Measurements from ENCODE around the gene LIMCH1.
"Not testable (repeated sequence)": the region's sequence is repeated elsewhere in the genome, so short reads cannot be mapped to it uniquely, and the experiment has no call there.

The LIMCH1 gene

DNA sequence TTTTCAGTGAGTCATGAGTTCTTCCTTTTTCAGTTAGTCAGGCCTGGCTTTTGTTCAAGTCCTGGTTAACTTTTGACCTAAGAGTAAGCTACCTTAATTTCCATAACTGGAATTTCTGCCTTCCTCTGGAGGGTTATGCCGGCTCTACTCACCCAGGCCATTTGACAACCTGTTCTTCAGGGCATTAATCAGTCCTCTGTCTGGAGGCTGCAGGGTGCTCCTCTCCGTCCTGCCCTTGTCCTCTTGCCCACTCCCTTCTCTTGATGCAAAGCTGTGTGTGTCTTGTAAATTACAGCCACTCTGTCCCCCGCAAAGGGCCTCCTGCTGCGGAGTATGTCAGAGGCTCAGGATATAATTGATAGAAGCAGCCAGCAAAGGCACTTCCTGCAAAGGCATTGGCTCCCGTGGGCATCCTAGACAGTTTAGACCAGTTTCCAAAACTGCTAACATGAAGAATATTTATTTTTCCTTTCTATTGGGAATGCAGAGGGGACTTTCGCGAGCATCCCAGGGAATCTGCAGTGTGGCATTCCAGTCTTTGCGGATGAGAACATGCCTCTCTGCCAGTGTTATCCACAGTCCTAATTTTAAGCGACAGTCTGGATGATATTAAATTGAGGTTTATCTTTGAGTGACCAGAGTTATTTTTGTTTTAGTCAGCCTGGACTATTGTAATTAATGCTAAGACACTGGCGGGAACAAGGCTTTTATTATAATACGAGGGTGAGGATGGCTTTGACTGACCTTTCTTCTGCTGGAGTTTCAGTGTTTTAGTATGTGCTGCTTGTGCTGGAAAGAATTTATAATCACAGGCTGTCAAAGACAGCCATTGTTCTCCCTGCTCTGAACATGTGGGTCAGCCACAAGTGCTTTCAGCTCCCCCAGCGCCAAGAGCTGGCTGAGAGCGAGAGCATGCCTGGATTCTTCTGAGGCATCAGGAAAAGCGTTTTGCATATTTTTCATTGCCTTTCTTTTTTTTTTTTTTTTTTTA lies 74.2 kb downstream of the LIMCH1 start:
- DNase-seq = no peak

- no peak for DNase-seq
Measured at GRCh38 chr4:41613386-41613785, 75.4 kb downstream of the LIMCH1 start.

- no peak for DNase-seq
Measured at GRCh38 chr4:41613821-41614220, 75.9 kb downstream of the LIMCH1 start.

GRCh38 chr4:41614519-41614918 lies 76.6 kb downstream of the LIMCH1 start:
- no peak for DNase-seq

DNA sequence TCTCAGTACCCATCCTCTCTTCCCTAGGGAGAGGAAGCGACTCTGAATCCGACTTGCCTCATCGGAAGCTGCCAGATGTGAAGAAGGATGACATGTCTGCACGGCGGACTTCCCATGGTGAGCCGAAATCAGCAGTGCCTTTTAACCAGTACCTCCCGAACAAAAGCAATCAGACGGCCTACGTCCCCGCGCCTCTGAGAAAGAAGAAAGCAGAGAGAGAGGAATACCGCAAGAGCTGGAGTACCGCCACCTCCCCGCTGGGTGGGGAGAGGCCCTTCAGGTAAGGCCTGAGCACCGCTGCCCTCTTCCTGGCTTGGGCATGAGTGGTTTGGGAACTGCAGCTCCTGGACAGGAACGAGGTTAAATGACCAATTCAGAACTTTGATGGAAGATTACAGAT lies 81.2 kb downstream of the LIMCH1 start:
- no peak for DNase-seq

DNA sequence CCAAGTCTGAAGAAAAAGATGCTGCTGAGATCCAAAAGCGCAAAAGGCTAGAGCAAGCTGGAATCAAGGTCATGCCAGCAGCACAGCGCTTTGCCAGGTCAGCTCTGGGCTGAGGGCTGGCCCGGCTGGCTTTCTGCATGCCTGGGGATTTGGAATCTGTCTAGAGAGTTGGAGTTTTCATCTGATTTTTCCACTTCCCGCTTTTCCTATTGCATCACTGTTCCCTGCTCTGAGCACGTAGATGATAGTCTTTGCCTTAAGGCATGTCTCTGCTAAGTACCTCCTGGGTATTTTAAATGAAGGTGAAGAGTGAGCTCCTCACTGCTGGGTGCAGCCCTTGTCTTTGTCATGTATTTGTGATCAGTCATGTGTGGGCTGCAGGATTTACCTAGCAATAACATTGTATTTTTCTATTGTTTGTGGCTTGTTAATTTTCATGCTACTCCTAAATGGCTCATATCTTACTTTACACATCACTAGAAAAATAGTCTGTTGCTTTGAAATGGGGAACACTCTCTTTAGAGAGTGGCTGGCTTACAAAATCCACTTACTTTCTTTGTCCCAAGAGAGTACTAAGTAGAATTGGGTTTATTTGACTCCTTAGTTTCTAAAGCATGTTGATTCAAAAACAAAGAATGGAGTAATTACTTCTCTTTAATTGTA lies 82.8 kb downstream of the LIMCH1 start:
- no peak for DNase-seq

DNA sequence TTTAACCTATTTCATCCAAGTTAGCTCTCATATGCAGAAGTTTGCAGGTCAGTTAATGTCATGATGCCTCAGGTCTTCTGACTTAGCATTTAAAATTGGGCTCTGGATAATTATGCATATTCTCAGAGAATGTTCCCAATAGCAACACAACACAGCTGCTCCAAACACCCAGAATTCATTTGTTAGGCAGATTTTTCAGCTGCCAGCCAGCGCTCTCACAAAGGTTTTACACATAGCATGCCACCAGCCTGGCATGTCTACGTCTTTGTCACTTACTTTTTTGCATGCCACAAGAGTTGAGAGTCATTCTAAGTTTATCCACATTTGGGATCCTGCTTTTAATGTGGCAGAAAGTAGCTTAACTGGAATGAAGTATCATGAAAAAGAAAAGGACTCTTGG lies 84.8 kb downstream of the LIMCH1 start:
- DNase-seq = no peak

DNA sequence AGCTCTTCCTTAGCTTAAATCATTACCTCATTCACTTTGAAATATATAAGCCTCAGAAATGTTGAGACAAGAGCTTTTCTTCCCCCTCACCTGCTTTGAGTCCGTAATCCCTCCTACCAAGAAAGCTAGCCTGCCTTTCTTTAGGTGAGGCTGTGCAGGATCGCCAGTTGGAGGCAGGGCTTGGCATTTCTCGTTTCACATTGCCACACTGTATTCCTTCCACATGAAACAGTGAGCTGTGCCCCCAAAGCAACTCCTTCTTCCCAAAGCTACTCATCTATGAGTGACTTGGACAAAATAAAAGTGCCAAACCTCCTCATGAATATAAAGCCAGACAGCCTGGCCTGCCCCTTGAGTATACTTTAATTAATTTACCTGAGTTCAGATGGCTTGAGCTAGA lies 86.8 kb downstream of the LIMCH1 start:
- no peak for DNase-seq

- no peak for DNase-seq
Measured at GRCh38 chr4:41625531-41625930, 87.6 kb downstream of the LIMCH1 start.

DNA sequence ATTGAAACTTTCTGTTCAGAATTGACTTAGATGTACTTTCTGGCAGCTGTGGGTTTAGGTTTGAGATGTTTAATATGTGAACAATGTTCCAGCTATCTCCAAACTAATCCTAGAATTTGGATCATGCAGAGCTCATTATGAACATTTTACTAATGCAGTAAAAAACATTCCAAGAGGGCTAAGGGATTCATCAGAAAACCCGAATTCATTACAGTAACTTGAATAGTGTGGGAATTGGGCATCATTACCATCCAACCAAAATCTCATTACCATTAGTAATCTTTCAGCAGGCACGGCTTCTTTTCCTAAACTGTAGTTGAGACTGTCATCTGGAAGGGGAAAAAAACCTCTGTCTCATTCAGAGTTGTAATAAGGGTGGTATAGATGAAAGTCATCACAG lies 91.0 kb downstream of the LIMCH1 start:
- no peak for DNase-seq

GRCh38 chr4:41631523-41631922 lies 93.6 kb downstream of the LIMCH1 start:
- DNase-seq = no peak

DNA sequence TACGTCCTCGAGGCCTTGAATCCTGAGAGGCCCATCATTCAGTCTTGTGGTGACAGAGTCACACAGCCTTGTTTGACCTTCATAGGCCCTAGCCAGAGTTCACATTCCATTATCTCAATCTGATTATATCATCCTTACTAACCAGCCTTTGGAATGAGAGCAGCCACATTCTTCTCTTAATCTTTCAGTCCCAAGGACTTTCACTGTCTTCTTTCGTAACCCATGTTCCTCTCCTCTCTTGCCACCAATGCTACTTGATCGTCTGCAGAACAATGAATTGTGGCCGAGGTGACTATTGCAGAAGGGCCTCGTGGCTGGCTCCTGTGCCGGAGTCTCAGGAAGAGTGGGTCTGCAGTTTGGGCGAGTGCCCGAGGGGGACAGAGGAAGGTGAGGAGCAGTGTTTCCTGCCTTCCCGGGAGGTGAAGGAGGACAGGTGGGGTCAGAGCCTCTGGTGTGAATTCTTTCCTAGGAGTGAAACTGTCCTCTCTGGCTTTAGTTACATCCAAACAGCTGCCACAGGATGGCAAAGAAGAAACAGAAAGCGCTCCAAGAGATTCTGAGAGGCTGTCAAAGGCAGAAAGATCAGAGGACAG lies 94.6 kb downstream of the LIMCH1 start:
- no peak for DNase-seq

- no peak for DNase-seq
Measured at GRCh38 chr4:41633321-41633720, 95.4 kb downstream of the LIMCH1 start.

GRCh38 chr4:41635441-41635840 lies 97.5 kb downstream of the LIMCH1 start:
- DNase-seq = no peak

DNA sequence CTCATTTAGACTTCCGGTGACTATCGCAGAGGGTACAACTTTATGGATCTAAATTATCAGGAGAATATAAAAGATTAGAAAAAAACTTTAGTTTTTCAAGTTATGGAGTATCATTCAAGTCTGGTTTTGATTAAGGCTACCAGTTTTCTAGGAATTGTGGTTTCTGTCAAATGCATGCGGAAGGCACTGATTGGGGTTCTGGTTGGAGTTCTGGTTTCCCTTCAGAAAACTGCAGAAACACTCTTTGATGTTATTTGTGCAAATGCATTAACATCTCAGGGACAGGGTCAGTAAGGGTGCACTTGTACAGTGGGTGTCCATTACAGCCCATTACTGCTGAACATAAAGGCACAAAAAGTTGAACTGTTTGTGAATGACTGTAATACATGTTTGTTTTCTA lies 100.2 kb downstream of the LIMCH1 start:
- no peak for DNase-seq

DNA sequence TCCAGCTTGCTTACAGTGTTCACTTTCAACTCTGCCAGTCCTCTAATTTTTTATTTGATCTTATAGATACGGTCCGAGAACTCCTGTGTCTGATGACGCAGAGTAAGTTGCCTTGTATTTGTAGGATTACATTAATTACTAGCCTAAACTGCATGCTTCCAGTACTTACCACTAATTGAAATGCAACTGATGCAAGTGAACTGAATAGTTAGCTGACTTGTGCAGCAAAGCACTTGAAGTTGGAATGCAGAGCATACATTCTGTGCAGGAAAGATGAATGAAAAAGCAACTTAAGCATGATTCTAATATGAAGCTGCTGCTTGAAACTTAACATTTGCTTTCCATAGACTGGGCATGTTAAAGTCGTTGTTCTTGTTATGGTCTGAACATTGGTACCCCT lies 100.9 kb downstream of the LIMCH1 start:
- DNase-seq = no peak

DNA sequence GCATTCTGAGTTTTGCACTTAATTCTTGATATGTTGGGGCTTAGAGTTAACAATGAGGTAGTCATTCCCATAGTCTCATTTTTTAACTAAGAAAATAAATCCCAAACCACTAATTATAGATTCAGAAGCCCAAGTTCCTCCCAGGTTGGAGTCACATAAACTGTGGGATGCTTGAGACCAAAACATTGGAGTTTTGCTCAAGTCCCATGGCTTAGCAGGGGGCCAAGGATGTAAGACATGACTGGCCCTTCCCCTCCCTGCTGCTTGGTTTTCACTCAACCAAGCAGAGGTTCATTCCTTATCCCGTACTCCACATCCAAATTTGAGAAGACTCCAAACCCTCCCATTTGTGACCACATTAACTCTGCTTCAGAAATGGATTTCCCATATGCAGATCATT lies 101.3 kb downstream of the LIMCH1 start:
- DNase-seq = no peak

GRCh38 chr4:41640906-41641305 lies 102.9 kb downstream of the LIMCH1 start:
- no peak for DNase-seq

DNA sequence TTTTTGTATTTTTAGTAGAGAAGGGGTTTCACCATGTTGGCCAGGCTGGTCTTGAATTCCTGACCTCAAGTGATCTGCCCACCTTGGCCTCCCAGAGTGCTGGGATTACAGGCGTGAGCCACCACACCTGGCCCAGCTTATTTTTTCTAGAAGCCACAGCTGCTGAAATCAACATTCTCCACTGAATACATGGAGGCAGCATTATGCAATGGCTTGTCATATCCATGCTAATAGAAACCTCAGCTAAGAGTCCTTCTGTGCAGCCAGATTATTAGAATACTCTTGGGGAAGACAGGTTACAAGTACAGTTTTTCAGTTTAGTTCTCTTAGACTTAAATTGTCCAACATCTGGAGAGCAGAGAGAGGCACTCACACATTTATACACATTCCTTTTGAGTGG lies 104.8 kb downstream of the LIMCH1 start:
- not testable (repeated sequence) for DNase-seq

- no peak for DNase-seq
Measured at GRCh38 chr4:41643331-41643730, 105.4 kb downstream of the LIMCH1 start.

DNA sequence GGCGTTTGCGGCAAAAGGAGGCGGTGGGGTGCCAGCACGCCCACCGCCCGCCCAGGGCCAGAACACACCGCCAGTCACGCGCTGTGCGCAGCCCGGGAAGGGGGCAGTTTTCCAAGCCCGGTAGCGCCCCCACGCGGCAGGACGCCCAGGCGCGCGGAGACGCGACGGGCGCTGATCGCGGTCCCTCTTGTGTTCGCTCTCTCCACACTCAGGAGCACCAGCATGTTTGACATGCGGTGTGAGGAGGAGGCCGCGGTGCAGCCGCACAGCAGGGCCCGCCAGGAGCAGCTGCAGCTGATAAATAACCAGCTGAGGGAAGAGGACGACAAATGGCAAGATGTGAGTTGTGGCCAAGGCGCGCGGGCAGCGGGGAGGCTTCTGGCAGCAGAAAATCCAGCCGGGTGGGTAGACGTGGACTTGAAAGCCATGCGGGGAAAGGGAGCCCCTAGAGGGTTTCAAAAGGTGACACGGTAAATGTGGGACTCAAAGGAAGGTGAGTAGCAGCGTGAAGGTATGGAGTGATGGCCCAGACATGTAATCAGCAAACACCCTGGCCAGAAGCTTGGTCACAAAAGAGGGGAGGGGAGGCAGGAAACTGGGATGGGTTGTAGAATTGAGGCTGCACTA lies 106.4 kb downstream of the LIMCH1 start:
- no peak for DNase-seq

- no peak for DNase-seq
Measured at GRCh38 chr4:41644915-41645295, 106.9 kb downstream of the LIMCH1 start.

GRCh38 chr4:41645728-41646390 lies 107.9 kb downstream of the LIMCH1 start:
- DNase-seq = no peak

Measured in activated CD4-positive, alpha-beta T cell treated with anti-CD3 and anti-CD28 coated beads, Interleukin-2, amount 50 U/mL, for 1 hour (primary cell).